K562 (cell line): ENCODE results near the gene RTL10. TPM values are rescaled to one million over a fixed set of nuclear protein-coding genes. Genes with fewer than 3 reads are reported as not detected.

Source experiments
- BRF1 ChIP-seq: IDR thresholded peaks from 3 replicates; pipeline ENCODE4 v1.6.1; 2011; ENCODE audit warnings: borderline replicate concordance, mild to moderate bottlenecking; ENCODE audit not compliant: insufficient read length; ENCODE audit errors: extremely low read depth
- CGGBP1 ChIP-seq: fragments of 250-450 bp; sonication (Bioruptor Pico); IDR thresholded peaks from 2 replicates; pipeline ENCODE4 v1.9.0; 2021; ENCODE audit warnings: mild to moderate bottlenecking
- COPS2 ChIP-seq: fragments of 450-650 bp; conservative IDR thresholded peaks from 2 replicates; pipeline ENCODE4 v1.6.1; 2016; ENCODE audit warnings: mild to moderate bottlenecking, moderate library complexity
- ELF1 ChIP-seq: fragments of 200-800 bp; sonication (Bioruptor generic); IDR thresholded peaks from 2 replicates; pipeline ENCODE4 v1.6.1; 2016; ENCODE audit warnings: missing genetic modification characterization, missing compliant biosample characterization
- GTF2F1 ChIP-seq: IDR thresholded peaks from 2 replicates; pipeline ENCODE4 v1.6.1; 2011; ENCODE audit warnings: low read depth, low read length, improper control_type of control experiment
- HDAC2 ChIP-seq: fragments of 450-650 bp; IDR thresholded peaks from 2 replicates; pipeline ENCODE4 v1.6.1; 2016; ENCODE audit warnings: mild to moderate bottlenecking
- MTF1 ChIP-seq: fragments of 250-450 bp; sonication (Bioruptor Pico); IDR thresholded peaks from 2 replicates; pipeline ENCODE4 v1.9.0; 2021; ENCODE audit warnings: moderate library complexity, mild to moderate bottlenecking, inconsistent platforms, borderline replicate concordance
- NKRF ChIP-seq: fragments of 450-650 bp; IDR thresholded peaks from 2 replicates; pipeline ENCODE4 v1.6.1; 2016; ENCODE audit warnings: borderline replicate concordance
- POLR2AphosphoS2 ChIP-seq: IDR thresholded peaks from 2 replicates; pipeline ENCODE4 v1.6.1; 2012; ENCODE audit warnings: low read length, improper control_type of control experiment
- POLR2G ChIP-seq: fragments of 200-400 bp; formaldehyde crosslinking; IDR thresholded peaks from 2 replicates; pipeline ENCODE4 v1.6.1; 2017; ENCODE audit warnings: low read depth, mild to moderate bottlenecking, antibody characterized with exemption, low read length, moderate library complexity
- PTRF ChIP-seq: fragments of 450-650 bp; IDR thresholded peaks from 2 replicates; pipeline ENCODE4 v1.6.1; 2016; ENCODE audit warnings: mild to moderate bottlenecking, missing genetic modification characterization, missing compliant biosample characterization
- RBFOX2 ChIP-seq: fragments of 200-400 bp; formaldehyde crosslinking; IDR thresholded peaks from 2 replicates; pipeline ENCODE4 v1.6.1; 2017; ENCODE audit warnings: low read depth, mild to moderate bottlenecking, low read length, moderate library complexity
- SAP30 ChIP-seq: fragments of 200-600 bp; sonication (generic); IDR thresholded peaks from 2 replicates; pipeline ENCODE4 v1.6.1; 2012; ENCODE audit warnings: borderline replicate concordance, low read depth, mild to moderate bottlenecking, moderate library complexity, low read length, control low read depth, inconsistent platforms; ENCODE audit not compliant: insufficient read depth, poor library complexity, severe bottlenecking
- SETDB1 ChIP-seq: IDR thresholded peaks from one replicate; pipeline ENCODE4 v1.6.1; 2012; ENCODE audit warnings: low read length, control low read depth, inconsistent platforms
- SMAD4 ChIP-seq: fragments of 250-450 bp; sonication (Bioruptor Pico); conservative IDR thresholded peaks from 2 replicates; pipeline ENCODE4 v1.8.0; 2021; ENCODE audit warnings: inconsistent platforms, mild to moderate bottlenecking, moderate library complexity
- SRF ChIP-seq, 2 experiments: fragments of 250-450, 450-650 bp in 1 of 2; sonication (Bioruptor Pico) in 1 of 2; sonication (generic) in 1 of 2; formaldehyde crosslinking; IDR thresholded peaks; 2 replicates each; pipeline versions ENCODE4 v1.5.0 to v1.5.1; 2020 to 2022; ENCODE audit warnings: mild to moderate bottlenecking in 1 of 2, missing genetic modification reagents in 1 of 2
- SRSF9 ChIP-seq: fragments of 200-400 bp; formaldehyde crosslinking; IDR thresholded peaks from 2 replicates; pipeline ENCODE4 v1.6.1; 2017; ENCODE audit warnings: low read depth, low read length, borderline replicate concordance
- STAT6 ChIP-seq: sonication (generic); formaldehyde crosslinking; IDR thresholded peaks from 2 replicates; pipeline ENCODE4 v1.8.1; 2023; ENCODE audit warnings: mild to moderate bottlenecking, missing genetic modification reagents
- ZNF165 ChIP-seq: fragments of 250-450 bp; sonication (Bioruptor Pico); IDR thresholded peaks from 2 replicates; pipeline ENCODE4 v1.4.0; 2020; ENCODE audit warnings: borderline replicate concordance
- ZNF23 ChIP-seq: fragments of 250-450 bp; sonication (Bioruptor Pico); IDR thresholded peaks from 2 replicates; pipeline ENCODE4 v1.4.0; 2020; ENCODE audit warnings: mild to moderate bottlenecking
- ZNF347 ChIP-seq: fragments of 450-650 bp; formaldehyde crosslinking; IDR thresholded peaks from 2 replicates; pipeline ENCODE4 v1.4.0; 2020; ENCODE audit warnings: low read depth, mild to moderate bottlenecking, moderate library complexity
- ZNF384 ChIP-seq: IDR thresholded peaks from 2 replicates; pipeline ENCODE4 v1.6.1; 2012; ENCODE audit warnings: low read depth, low read length, improper control_type of control experiment
- ZNF551 ChIP-seq: fragments of 250-450 bp; sonication (Bioruptor Pico); IDR thresholded peaks from 2 replicates; pipeline ENCODE4 v1.5.0; 2021; ENCODE audit warnings: mild to moderate bottlenecking, moderate library complexity
- ZNF785 ChIP-seq: fragments of 250-450 bp; sonication (Bioruptor Pico); IDR thresholded peaks from 2 replicates; pipeline ENCODE4 v1.4.0; 2020; ENCODE audit warnings: mild to moderate bottlenecking
- polyA plus RNA-seq, 8 experiments: library from polyadenylated mRNA; depleted of rRNA in 4 of 8; stranded (reverse) in 5 of 8; unstranded in 3 of 8; fragments of >200 nt; fragmentation: Nextera tagmentation in 2 of 8; fragmentation: Illumina TruSeq in 1 of 8; extraction: Ambion mirVana in 2 of 8; extraction: Trizol in 1 of 8; gene quantifications; 2 replicates each; pipeline versions ENCODE4 v1.2.1 to v1.2.3, GENCODE V29; 2011 to 2014; ENCODE audit warnings: inconsistent platforms in 1 of 8, missing spikeins in 1 of 8
- total RNA-seq, 7 experiments: library from RNA; depleted of rRNA in 6 of 7; stranded (reverse); fragments of >200 nt in 6 of 7; fragmentation: Illumina TruSeq in 2 of 7; extraction: Trizol in 2 of 7; gene quantifications; 2 replicates each; pipeline versions ENCODE4 v1.2.1 to v1.2.3, GENCODE V29; 2011 to 2021; ENCODE audit warnings: low replicate concordance in 1 of 7

The RTL10 gene
- total and polyA plus RNA-seq, 9 of the 15 experiments (the other 6 are each of a cell fraction or from before 2014, with no cell fraction given): 19.8 to 75.5 (median 32.5) TPM

- peak; percentile 90 for TF ChIP-seq STAT6 (CRISPR knock-in tag)
- TF ChIP-seq PTRF (tag): no peak
- no peak for TF ChIP-seq ZNF165 (CRISPR knock-in tag)
- TF ChIP-seq GTF2F1: no peak
- no peak for TF ChIP-seq CGGBP1 (CRISPR knock-in tag)
- no peak for TF ChIP-seq COPS2
- no peak for TF ChIP-seq ZNF785
- TF ChIP-seq ZNF384: no peak
- TF ChIP-seq HDAC2: no peak
- no peak for TF ChIP-seq SRSF9
- TF ChIP-seq RBFOX2: no peak
- no peak for TF ChIP-seq ZNF23
- no peak for TF ChIP-seq SAP30
- TF ChIP-seq ELF1 (tag): no peak
- peak; percentile 23 for TF ChIP-seq SETDB1
- no peak for TF ChIP-seq NKRF
- no peak for TF ChIP-seq SMAD4 (CRISPR knock-in tag)
- TF ChIP-seq ZNF347 (CRISPR knock-in tag): 0 out of 2 replicates have a peak, but pooled peaks have one; percentile 21
- 0 out of 4 replicates have a peak, but pooled peaks of 1 of the 2 experiments have one; percentile 56 for TF ChIP-seq SRF (CRISPR knock-in tag; IDR thresholded peaks at IDR 0.05)
- peak; percentile 22; the same call in 1 of the 2 replicates for TF ChIP-seq MTF1
- peak; percentile 41 for TF ChIP-seq POLR2G
- TF ChIP-seq BRF1: no peak
- no peak for TF ChIP-seq ZNF551 (CRISPR knock-in tag)
- no peak; the same call in 1 of the 2 replicates for TF ChIP-seq POLR2AphosphoS2
Observed at GRCh38 chr22:19885841-19886592, 31.3 kb upstream of the RTL10 start (continued).
